ENCODE results near the gene GANAB. TPM values are rescaled to one million over a fixed set of nuclear protein-coding genes. Genes with fewer than 3 reads are reported as not detected.

Gene GANAB
- total and polyA plus RNA-seq, 2 of the 13 experiments (the other 11 are each of a cell fraction or from before 2014, with no cell fraction given) = 99.5 to 234 TPM

DNA sequence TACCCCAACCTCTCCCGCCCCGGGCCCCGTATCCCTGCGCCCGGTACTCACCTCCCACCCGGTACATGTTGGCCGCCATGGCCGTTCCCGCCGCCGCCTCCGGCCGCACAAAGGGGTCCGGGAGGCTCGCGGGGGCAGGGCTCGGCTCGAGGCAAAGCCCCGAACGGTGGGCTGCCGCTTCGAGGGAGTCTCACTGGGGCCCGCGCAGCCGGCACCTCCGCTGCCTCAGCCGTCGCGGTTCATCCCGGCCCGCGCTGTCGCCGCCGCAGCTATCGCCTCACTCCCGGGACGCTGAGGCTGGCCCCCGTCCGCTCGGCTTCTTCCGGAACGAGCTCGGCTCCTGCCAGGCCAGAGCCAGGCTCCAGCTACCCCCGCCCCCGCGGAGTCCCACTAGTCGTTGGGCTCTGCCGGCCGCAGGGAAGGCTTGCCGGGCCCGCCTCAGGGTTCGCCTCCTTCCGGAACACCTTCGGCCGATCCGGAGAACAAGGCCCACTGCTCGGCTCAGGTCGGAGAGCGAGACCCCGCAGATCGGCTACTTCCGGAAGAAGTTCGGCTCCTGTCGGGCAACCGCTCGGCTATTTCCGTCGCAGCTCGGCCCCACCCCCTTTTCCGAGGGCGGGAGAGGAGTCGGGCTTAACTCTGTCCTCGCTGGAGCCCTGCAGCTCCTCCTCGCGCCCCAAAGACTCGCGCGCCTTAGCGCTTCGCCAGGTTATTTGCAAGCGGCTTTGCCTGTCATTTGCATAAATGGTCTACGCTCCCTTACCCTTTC lies 44.9 kb downstream of the GANAB start, which contains the start of gene MTA2 (continued):
- TF ChIP-seq IKZF4 (CRISPR knock-in tag; IDR thresholded peaks at IDR 0.05; ENCODE audit: borderline replicate concordance, low read depth, not compliant biosample characterization) = no peak
- TF ChIP-seq, protein P1, sequence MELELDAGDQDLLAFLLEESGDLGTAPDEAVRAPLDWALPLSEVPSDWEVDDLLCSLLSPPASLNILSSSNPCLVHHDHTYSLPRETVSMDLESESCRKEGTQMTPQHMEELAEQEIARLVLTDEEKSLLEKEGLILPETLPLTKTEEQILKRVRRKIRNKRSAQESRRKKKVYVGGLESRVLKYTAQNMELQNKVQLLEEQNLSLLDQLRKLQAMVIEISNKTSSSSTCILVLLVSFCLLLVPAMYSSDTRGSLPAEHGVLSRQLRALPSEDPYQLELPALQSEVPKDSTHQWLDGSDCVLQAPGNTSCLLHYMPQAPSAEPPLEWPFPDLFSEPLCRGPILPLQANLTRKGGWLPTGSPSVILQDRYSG (CRISPR knock-in tag; IDR thresholded peaks at IDR 0.05) = peak; percentile 77; the same call in 1 of the 2 replicates
- TF ChIP-seq CENPX (CRISPR knock-in tag; IDR thresholded peaks at IDR 0.05) = no peak
- TF ChIP-seq, protein P2, sequence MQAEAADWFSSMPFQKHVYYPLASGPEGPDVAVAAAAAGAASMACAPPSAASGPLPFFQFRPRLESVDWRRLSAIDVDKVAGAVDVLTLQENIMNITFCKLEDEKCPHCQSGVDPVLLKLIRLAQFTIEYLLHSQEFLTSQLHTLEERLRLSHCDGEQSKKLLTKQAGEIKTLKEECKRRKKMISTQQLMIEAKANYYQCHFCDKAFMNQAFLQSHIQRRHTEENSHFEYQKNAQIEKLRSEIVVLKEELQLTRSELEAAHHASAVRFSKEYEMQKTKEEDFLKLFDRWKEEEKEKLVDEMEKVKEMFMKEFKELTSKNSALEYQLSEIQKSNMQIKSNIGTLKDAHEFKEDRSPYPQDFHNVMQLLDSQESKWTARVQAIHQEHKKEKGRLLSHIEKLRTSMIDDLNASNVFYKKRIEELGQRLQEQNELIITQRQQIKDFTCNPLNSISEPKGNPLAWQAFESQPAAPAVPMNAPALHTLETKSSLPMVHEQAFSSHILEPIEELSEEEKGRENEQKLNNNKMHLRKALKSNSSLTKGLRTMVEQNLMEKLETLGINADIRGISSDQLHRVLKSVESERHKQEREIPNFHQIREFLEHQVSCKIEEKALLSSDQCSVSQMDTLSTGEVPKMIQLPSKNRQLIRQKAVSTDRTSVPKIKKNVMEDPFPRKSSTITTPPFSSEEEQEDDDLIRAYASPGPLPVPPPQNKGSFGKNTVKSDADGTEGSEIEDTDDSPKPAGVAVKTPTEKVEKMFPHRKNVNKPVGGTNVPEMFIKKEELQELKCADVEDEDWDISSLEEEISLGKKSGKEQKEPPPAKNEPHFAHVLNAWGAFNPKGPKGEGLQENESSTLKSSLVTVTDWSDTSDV (CRISPR knock-in tag; IDR thresholded peaks at IDR 0.05) = peak; percentile 80; the same call in 1 of the 2 replicates
- TF ChIP-seq, protein P3, sequence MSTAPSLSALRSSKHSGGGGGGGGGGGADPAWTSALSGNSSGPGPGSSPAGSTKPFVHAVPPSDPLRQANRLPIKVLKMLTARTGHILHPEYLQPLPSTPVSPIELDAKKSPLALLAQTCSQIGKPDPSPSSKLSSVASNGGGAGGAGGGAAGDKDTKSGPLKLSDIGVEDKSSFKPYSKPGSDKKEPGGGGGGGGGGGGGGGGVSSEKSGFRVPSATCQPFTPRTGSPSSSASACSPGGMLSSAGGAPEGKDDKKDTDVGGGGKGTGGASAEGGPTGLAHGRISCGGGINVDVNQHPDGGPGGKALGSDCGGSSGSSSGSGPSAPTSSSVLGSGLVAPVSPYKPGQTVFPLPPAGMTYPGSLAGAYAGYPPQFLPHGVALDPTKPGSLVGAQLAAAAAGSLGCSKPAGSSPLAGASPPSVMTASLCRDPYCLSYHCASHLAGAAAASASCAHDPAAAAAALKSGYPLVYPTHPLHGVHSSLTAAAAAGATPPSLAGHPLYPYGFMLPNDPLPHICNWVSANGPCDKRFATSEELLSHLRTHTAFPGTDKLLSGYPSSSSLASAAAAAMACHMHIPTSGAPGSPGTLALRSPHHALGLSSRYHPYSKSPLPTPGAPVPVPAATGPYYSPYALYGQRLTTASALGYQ (CRISPR knock-in tag; IDR thresholded peaks at IDR 0.05) = no peak
- TF ChIP-seq, protein P4, sequence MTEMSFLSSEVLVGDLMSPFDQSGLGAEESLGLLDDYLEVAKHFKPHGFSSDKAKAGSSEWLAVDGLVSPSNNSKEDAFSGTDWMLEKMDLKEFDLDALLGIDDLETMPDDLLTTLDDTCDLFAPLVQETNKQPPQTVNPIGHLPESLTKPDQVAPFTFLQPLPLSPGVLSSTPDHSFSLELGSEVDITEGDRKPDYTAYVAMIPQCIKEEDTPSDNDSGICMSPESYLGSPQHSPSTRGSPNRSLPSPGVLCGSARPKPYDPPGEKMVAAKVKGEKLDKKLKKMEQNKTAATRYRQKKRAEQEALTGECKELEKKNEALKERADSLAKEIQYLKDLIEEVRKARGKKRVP (CRISPR knock-in tag; IDR thresholded peaks at IDR 0.05) = 0 out of 4 replicates have a peak, but pooled peaks of 1 of the 2 experiments have one; percentile 46
- TF ChIP-seq MYNN (CRISPR knock-in tag; IDR thresholded peaks at IDR 0.05; ENCODE audit: low read depth) = no peak
- no peak for TF ChIP-seq ZBTB21 (CRISPR knock-in tag; IDR thresholded peaks at IDR 0.05)
- TF ChIP-seq, protein P5, sequence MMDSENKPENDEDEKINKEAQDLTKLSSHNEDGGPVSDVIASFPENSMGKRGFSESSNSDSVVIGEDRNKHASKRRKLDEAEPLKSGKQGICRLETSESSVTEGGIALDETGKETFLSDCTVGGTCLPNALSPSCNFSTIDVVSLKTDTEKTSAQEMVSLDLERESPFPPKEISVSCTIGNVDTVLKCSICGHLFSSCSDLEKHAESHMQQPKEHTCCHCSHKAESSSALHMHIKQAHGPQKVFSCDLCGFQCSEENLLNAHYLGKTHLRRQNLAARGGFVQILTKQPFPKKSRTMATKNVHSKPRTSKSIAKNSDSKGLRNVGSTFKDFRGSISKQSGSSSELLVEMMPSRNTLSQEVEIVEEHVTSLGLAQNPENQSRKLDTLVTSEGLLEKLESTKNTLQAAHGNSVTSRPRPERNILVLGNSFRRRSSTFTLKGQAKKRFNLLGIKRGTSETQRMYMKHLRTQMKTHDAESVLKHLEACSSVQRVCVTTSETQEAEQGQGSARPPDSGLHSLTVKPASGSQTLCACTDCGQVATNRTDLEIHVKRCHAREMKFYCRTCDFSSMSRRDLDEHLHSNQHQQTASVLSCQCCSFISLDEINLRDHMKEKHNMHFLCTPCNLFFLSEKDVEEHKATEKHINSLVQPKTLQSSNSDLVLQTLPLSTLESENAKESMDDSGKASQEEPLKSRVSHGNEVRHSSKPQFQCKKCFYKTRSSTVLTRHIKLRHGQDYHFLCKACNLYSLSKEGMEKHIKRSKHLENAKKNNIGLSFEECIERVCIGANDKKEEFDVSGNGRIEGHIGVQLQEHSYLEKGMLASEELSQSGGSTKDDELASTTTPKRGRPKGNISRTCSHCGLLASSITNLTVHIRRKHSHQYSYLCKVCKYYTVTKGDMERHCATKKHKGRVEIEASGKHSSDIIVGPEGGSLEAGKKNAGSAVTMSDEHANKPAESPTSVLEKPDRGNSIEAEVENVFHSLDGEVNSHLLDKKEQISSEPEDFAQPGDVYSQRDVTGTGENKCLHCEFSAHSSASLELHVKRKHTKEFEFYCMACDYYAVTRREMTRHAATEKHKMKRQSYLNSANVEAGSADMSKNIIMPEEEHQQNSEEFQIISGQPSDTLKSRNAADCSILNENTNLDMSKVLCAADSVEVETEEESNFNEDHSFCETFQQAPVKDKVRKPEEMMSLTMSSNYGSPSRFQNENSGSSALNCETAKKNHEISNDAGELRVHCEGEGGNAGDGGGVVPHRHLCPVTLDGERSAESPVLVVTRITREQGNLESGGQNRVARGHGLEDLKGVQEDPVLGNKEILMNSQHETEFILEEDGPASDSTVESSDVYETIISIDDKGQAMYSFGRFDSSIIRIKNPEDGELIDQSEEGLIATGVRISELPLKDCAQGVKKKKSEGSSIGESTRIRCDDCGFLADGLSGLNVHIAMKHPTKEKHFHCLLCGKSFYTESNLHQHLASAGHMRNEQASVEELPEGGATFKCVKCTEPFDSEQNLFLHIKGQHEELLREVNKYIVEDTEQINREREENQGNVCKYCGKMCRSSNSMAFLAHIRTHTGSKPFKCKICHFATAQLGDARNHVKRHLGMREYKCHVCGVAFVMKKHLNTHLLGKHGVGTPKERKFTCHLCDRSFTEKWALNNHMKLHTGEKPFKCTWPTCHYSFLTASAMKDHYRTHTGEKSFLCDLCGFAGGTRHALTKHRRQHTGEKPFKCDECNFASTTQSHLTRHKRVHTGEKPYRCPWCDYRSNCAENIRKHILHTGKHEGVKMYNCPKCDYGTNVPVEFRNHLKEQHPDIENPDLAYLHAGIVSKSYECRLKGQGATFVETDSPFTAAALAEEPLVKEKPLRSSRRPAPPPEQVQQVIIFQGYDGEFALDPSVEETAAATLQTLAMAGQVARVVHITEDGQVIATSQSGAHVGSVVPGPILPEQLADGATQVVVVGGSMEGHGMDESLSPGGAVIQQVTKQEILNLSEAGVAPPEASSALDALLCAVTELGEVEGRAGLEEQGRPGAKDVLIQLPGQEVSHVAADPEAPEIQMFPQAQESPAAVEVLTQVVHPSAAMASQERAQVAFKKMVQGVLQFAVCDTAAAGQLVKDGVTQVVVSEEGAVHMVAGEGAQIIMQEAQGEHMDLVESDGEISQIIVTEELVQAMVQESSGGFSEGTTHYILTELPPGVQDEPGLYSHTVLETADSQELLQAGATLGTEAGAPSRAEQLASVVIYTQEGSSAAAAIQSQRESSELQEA (CRISPR knock-in tag; IDR thresholded peaks at IDR 0.05; ENCODE audit: not compliant biosample characterization) = no peak
- no peak for TF ChIP-seq CEBPG (CRISPR knock-in tag; IDR thresholded peaks at IDR 0.05)
- TF ChIP-seq NFYB (CRISPR knock-in tag; IDR thresholded peaks at IDR 0.05) = no peak
- no peak for TF ChIP-seq ZNF775 (CRISPR knock-in tag; IDR thresholded peaks at IDR 0.05; ENCODE audit: borderline replicate concordance)
- TF ChIP-seq ZNF160 (CRISPR knock-in tag; IDR thresholded peaks at IDR 0.05) = 0 out of 2 replicates have a peak, but pooled peaks have one; percentile 54
